Neural progenitor cell (in vitro differentiated cells): Measurements from ENCODE around the gene TWF1.

Experiments
- CTCF ChIP-seq: fragments of 200-600 bp; sonication (generic); IDR thresholded peaks from 2 replicates; pipeline ENCODE4 v1.5.1; 2017; ENCODE audit warnings: antibody characterized with exemption, mild to moderate bottlenecking
- EZH2 ChIP-seq: fragments of 200-600 bp; sonication (generic); IDR thresholded peaks from 2 replicates; pipeline ENCODE4 v1.6.1; 2017; ENCODE audit warnings: antibody characterized with exemption, mild to moderate bottlenecking, moderate library complexity
- EZH2phosphoT487 ChIP-seq: fragments of 200-600 bp; sonication (generic); IDR thresholded peaks from 2 replicates; pipeline ENCODE4 v1.6.1; 2017; ENCODE audit warnings: antibody characterized with exemption

GRCh38 chr12:43812926-43813325 is 6.8 kb upstream of the TWF1 start:
- TF ChIP-seq CTCF (no peak), EZH2 (no peak), EZH2phosphoT487 (no peak)
